ENCODE measurements around the gene RBCK1.

- TF ChIP-seq CTCF (IDR thresholded peaks at IDR 0.05; ENCODE audit: low read length) = no peak
- no peak for TF ChIP-seq EZH2 (IDR thresholded peaks at IDR 0.05; ENCODE audit: borderline replicate concordance, low read length)
These were observed 37.9 kb upstream of the RBCK1 start for GRCh38 chr20:370151-370600.
